OCI-LY3 (cell line): ENCODE results near the gene ABCG4.

Experiments
- EZH2phosphoT487 ChIP-seq: fragments of 200-600 bp; shearing (Covaris generic); IDR thresholded peaks from 2 replicates; pipeline ENCODE4 v1.6.1; 2018; ENCODE audit warnings: antibody characterized with exemption, mixed run types, low read depth
- TF ChIP-seq, protein P1 (sequence below): fragments of 200-600, 300-600 bp; sonication (generic); IDR thresholded peaks from 2 replicates; pipeline ENCODE4 v1.5.1; 2014; ENCODE audit warnings: antibody characterized with exemption, low read length, low read depth

DNA sequence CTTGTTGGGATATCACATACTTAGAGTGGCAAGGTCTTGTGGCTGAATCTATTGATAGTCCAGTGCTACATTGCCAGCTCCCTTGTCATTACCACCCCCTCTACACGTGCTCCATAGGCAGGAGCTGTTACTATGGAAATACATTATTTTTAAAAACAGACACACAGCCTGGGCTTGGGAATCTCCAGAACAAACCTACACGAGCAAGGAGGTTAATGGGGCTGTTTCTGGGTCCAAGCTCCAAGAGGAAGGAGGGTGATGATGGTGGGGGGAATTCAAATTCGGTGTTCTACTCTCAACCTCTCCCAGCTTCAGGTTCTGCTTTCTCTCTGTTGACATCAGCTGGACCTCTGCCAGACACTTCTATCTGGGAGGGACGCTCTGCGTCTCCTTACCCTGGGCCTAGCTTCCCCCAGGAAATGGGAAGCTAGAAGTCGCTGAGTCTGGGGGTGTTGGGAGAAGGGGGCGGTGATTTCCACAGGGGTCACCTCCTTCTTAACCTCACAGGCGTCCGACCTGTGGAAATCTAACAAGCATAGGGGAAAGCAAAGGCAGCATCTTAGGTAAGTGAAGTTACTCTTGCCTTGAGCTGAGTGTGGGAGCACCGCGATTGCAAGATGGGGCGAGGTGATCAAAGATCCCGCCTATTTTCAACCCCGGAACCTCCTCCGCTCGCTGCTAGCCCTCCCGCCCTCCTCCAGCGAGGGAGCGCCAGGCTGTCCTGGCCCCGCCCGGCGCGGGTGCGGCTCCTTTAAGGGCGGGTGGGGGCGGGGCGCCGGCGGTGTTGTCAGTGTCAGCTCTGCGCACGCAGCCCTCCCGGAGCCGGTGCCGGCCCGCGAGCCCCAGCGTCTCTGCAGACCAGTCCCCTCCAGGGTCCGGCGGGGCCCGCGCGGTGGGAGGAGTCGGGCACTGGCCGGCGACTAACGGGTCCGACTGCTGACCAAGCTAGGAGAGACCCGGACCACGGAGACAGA is 42.0 kb upstream of the ABCG4 start, which contains the start of gene C2CD2L:
- TF ChIP-seq, protein P1, sequence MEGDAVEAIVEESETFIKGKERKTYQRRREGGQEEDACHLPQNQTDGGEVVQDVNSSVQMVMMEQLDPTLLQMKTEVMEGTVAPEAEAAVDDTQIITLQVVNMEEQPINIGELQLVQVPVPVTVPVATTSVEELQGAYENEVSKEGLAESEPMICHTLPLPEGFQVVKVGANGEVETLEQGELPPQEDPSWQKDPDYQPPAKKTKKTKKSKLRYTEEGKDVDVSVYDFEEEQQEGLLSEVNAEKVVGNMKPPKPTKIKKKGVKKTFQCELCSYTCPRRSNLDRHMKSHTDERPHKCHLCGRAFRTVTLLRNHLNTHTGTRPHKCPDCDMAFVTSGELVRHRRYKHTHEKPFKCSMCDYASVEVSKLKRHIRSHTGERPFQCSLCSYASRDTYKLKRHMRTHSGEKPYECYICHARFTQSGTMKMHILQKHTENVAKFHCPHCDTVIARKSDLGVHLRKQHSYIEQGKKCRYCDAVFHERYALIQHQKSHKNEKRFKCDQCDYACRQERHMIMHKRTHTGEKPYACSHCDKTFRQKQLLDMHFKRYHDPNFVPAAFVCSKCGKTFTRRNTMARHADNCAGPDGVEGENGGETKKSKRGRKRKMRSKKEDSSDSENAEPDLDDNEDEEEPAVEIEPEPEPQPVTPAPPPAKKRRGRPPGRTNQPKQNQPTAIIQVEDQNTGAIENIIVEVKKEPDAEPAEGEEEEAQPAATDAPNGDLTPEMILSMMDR = no peak
- no peak for TF ChIP-seq EZH2phosphoT487
